Head of caudate nucleus (tissue), 42 donors: ENCODE results near the gene COPG2.
"Not testable (repeated sequence)": the region's sequence is repeated elsewhere in the genome, so short reads cannot be mapped to it uniquely, and the experiment has no call there.

Experiments
- DNase-seq, 42 donors: peaks; one replicate each; pipeline versions ENCODE4 v3.0.0 to v3.0.0-alpha.2; 2020 to 2021; ENCODE audit warnings: mixed read lengths in 7 of 42
- intact Hi-C: fragments of 100-400 bp; cut with DNase I; formaldehyde crosslinking; loops from one replicate; pipeline ENCODE4 v1.15.0; 2022

Gene COPG2

DNA sequence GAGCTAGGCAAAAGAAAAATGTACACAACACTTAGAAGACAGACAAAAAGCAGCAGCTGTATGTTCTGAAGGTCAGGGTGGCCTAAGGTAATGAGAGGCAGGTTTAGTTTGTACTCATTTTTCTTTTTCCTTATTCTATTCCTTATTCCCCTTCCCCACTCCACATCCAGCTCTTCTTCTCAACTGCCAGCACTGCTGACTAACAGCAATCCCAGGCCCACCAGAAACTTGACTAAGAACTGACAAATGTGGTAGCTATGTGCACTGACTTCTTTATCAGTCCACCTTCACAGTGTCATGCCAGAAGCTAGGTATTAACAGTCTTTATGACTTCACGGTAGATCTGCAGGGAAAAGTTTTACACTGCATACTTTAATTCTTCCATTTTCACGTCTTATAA, 6.1 kb downstream of the COPG2 start:
- DNase-seq: no peak
- intact Hi-C loops: no loop called here

DNA sequence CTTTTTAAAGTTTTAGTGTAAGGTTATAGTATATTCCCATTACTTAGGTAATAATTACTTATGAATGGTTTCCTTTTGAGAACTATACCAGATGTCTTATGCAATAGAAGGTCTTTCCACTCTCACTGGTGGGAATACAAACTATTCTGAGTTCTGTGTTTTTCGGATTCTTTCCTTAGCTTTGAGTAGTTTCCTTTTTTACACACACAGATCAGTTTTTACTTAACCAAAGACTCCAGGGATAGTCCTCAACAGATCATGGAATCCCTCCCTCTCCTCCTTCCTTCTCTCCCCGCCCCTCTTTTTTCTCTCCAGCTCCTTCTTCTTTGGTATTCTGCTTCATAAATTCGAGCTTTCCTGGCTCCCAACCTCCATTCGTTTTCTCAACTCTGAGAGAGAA, 13.3 kb downstream of the COPG2 start:
- no peak for DNase-seq
- intact Hi-C loops: no loop called here

DNA sequence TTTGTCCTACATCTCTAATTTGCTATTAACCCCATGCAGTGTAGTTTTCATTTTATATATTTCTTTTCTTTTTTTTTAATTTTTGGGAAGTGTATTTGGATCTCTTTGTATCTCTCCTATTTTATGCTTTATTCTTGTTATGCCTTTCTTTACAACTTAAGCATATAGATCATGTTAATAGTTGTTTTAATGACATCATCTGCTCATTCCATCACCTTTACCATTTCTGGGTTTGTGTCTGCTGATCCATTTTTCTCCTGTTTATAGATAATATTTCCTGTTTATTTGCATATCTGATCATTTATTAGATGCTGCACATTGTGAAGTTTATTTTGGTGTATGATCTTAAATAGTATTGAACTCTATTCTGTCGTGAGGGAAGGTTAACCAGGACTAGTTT, 13.7 kb downstream of the COPG2 start:
- intact Hi-C loops: no loop called here

DNA sequence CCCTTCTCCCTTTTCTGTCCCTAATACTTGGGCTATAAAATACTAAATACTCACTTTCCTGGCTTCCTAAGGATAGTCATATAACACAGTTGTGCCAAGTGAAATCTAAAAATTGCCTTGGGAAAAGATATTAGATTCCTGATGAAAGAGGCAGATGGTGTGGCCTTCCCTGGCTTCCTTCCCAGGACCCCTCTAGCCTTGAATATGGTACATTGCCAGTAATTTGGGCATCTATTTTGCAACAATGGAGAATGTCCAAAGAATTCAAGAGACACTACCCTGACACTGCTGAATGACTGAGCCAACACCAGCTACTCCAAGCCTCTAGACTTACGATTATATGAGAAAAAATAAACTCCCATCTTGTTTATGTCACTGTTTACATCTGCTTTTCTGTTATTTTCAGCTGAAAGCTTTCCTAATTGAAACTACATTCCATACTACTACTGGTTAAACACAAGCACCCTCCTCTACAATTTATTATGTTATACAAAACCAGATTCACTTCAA, 17.9 kb downstream of the COPG2 start:
- intact Hi-C loops: no loop called here
- no peak for DNase-seq

More for the DNA sequence above, 13.7 kb downstream of the COPG2 start:
- DNase-seq: no peak

DNA sequence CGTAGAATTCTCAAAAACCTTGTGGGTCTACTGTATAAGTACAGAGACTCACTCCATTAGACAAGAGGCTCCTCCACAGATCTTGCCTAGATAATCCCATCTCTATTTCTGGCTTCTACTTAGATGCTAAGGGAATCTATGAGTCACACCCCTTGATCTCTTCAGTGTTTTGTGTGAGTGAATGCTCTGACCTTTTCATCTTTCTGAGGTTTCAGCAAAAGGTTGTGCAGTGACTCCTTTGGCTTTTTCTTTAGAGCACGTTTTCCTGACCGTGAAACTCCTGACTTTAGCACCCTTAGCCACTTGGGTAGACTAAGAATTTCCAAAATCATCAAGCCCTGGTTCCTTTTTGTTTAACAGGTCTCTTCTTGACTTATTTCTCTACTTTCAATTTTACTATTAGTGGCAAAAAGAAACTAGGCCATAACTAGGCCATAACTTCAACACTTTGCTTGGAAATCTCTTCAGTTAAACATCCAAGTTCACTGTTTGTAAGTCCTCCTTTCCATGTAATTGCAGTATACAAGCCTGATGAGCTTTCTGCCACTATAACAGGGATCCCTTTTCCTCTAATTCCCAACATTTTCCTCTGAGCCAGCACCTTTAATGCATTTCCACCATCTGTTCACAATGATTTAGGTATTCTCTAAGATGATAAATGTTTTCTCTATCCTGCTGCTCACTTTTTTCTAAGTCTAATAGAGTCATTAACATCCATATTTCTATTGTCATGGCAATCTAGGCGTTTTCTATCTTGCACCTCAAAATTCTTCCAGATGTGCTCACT, 19.4 kb downstream of the COPG2 start:
- intact Hi-C loops: no loop called here
- DNase-seq: peak in 2 of 42 donors; percentile 2 to 5

DNA sequence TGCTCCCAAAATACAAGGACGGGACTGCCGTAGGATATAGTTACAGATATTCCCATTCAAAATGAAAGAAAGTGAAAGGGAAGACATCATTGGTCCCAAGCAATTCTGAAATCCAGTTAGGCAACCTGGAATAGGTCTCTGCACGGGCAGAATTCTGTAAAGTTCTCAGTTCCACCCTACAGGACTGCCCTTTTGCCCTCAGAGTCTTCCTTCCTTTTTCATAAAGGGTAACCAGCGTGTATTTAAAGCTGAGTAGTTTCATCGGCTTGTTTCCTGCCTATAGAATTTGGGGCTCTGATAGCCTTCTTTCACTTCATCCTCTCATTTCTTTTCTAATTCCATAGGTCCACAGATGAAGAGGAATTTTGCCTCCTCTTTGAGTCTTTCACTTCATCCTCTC, 20.0 kb downstream of the COPG2 start:
- DNase-seq: no peak
- intact Hi-C loops: no loop called here

DNA sequence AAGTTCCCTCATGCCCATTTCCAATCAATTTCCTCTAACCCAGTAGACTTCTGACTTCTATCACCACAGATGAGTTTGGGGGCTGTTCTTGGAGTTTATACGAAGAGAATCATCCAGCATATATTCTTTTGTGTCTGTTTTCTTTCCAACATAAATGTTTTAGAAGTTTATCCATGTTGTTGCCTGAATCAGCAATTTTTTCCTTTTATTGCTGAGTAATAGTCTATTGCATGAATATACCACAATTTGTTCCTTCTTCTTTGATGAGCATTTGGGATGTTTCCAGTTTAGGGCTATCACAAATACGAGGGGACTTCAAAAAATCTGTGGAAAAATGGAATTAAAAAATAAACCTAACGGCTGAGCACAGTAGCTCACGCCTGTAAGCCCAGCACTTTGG, 26.2 kb downstream of the COPG2 start:
- intact Hi-C loops: no loop called here
- DNase-seq: no peak

DNA sequence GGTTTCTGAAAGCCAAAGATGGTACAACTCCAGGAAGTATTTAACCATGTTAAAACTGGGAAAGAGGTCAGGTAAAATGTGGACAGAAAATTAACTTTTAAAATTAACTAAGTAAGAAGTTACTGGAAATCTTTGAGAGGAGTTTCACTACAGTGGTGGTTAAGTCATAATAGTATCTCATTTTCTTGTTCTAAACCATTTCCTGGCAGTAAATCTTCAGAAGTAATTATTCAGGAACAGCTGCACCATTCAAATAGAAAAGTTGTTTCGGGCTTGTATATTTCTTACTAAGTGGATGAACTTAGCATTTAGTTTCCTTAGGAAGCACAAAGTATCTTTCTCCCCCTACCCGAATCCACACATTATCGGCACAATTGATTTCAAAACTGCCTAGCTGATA, 27.1 kb downstream of the COPG2 start:
- DNase-seq: no peak
- intact Hi-C loops: no loop called here

DNA sequence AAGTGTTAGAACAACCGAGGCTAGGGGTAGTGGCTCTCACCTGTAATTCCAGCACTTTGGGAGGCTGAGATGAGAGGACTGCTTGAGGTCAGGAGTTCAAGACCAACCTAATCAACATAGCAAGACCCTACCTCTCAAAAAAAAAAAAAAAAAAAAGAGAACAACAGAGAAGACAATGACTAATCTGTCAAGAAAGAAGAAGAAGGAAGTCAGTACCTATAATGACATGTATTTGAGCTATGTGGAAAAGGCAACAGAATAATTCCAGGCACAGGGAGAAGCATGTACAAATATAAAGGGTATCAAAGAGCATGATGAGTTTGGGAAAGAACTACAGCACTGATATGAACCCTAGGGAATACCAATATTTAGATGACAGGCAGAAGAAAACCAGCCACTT, 27.5 kb downstream of the COPG2 start:
- intact Hi-C loops: no loop called here
- no peak for DNase-seq

DNA sequence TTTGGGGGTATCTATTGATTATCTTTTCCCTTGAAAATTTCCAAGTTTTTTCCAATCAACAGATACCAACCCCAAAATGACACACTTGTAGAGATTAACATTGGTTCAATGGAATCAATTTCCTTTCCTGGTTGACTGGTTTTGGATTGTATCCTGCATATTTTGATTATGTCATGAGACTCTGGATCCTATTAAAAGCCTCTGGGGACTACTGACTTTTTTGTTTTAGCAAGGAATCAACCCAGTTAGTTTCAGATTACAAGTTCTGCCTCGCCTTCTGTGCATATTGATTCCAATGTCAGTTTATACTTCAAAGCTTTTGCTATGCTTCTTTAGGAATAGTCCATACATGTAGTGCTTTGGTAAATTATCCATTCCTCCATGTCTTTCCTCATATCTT, 29.2 kb downstream of the COPG2 start:
- DNase-seq: no peak
- intact Hi-C loops: no loop called here

DNA sequence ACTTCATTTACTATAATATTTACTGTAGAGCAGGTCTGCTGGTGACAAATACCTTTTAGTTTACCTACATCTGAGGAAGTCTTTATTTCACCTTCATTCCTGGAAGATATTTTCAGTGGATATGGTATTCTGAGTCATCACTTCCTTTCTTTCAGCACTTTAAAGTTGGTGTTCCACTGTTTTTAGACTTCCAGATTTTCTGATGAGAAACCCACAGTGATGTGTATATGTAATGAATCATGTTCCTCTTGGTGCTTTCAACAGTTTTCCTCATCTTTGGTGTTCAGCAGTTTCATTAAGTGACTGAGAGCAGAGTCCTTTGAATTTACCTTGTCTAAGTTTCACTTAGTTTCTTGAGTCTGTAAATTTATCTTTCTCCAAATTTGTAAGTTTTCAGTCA, 36.4 kb downstream of the COPG2 start:
- DNase-seq: no peak
- intact Hi-C loops: no loop called here

DNA sequence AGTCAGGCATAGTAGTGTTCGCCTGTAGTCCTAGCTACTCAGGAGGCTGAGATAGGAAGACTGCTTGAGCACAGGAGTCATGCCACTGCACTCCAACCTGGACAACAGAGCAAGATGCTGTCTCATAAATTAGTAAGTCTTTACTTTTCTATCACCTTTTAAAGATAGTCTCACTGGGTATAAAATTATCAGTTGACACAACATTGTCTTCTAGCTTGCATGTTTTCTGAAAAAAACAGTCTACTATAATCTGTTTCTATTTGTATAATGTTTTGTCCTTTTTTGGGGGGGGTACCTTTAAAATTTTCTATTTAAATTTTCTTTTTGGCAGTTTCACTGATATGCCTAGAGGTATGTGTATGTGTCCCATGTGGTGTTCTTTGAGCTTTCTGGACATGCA, 39.6 kb downstream of the COPG2 start:
- DNase-seq: no peak
- intact Hi-C loops: no loop called here

DNA sequence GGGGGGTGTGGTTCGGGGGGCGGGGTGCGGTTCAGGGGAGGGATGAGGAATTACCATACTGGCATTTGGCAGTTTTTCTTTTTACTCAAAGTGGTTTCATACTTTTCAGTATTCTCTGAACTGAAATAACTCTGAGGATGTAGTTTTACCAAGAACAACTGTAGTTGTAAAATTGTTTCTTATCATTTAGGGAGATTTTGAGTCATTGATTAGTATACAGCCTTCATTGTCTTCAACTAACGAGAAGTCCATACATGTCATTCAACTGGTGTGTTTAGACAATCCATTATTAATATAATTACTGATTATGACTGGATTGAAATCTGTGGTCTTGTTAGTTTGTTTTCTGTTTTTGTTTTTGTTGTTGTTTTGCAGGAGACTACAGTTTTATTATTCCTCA, 40.8 kb downstream of the COPG2 start:
- intact Hi-C loops: no loop called here

DNA sequence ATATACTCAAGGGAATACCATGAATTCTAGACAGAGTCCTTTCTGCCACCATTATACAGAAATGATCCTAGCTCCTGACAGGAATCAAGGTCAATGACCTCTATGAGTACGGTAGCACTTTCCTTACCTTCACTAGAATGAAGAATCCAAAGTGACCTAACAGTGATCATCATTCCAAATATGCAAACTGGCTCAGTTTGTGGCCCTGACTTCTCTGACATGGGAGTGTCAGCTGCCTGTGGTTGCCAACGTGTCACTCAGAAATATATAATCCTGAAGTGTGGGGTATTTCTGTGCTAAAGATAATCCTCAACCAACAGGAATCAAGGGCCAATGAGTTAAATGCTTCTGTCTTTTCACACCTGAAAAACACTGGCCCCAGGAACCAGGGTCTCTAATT, 45.7 kb downstream of the COPG2 start:
- intact Hi-C loops: no loop called here
- no peak for DNase-seq

More for the DNA sequence above, 40.8 kb downstream of the COPG2 start:
- DNase-seq: no peak

DNA sequence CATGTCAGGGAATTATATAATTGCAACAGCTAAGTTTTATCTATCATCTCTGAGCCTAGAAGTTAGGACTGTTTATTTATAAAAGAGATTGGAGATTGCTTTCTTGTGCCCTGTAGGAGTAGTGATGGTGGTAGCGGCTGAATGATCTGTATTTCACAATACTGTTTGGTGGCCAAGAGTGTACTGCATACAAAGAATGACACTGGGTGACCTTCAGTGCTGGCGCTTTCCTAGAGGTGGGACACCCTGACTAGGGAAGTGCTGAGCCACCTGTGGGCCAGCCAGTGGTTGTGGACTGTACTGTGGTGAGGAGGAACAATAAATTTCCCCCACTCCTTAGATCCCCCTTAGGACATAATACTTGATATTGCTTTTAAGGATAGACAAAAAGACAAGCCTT, 53.0 kb downstream of the COPG2 start:
- intact Hi-C loops: no loop called here
- no peak for DNase-seq

DNA sequence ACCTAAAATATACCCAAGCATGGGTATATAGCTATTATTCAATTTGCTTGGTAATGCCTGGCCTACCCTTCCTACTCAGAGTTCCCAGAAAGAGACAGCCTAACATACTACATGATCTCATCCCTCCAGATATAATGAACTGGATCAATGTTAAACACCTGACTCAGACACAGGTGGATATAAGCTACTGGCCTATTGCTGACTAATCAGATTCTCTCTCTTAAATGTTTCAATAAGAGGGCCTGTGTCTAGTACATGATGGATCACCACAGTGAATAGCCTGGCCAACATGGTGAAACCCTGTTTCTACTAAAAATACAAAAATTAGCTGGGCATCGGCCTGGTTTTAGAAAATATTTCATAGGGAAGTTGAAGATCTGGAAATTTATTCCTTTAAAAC, 54.1 kb downstream of the COPG2 start:
- no peak for DNase-seq
- intact Hi-C loops: no loop called here

DNA sequence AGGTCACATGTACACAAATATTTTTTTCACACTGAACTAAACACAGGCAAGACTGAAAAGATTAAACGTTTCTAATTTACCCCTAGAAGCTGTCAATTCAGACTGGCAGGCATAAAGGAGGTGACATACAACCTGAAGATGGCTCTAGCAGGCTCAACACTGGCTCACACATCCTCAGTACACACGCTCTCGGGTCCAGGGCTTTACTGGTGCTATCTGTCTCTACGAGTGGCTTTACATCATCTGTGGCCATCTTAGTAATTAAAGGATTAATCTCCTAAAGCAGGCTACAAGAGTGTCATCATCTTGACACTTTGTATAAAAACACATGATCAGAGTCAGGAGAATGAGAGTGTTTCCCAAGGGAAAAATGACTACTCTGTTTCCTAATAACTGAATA, 57.3 kb downstream of the COPG2 start:
- no peak for DNase-seq
- intact Hi-C loops: no loop called here

DNA sequence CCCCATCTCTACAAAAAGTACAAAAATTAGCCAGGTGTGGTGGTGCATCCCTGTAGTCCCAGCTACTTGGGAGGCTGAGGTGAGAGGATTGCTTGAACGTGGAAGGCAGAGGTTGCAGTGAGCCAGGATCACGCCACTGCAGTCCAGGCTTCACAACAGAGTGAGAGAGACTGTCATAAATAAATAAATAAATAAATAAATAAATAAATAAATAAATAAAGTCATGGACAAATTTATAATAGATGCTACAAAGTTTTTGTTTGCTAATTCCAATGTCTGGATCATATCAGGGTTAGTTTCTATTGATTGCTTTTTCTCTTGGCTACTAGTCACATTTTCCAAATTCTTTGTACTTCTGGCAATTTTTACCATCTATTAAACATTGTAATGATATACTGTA, 61.5 kb downstream of the COPG2 start:
- intact Hi-C loops, DNase-seq: not testable (repeated sequence)

DNA sequence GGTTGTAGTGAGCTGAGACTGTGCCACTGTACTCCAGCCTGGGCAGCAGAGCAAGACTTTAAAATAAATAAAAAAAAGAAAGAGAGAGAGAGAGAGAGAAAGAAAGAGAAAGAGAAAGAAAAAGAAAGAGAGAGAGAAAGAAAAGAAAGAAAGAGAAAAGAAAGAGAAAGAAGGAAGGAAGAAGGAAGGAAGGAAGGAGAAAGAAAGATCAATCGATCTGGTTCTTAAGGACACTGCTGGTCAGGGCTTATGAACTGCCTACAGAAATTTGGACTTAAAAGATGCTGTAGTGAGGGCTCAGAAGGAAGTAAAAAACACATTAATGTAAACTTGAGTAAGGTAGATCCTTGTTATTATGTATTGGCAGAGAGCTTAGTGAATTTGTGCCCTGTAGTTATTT, 62.4 kb downstream of the COPG2 start:
- DNase-seq: no peak
- intact Hi-C loops: no loop called here

DNA sequence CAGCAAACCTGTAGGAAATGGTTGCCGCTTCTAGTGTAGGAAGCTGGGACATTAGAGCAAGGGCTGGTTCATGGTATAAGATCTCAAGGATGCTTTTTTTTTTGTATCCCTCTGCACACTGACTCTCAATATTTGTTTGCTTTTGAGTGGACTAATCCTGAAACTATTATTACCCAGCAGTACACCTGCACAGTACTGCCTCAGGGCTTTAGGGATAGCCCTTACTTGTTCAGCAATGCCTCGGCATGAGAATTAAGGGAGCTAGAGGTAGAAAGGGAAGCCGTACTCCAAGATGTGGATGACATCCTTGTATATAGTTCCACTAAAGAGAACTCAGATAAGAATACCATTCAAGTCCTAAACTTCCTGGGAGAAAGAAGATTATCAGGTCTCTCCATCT, 70.5 kb downstream of the COPG2 start:
- intact Hi-C loops: no loop called here
- no peak for DNase-seq

DNA sequence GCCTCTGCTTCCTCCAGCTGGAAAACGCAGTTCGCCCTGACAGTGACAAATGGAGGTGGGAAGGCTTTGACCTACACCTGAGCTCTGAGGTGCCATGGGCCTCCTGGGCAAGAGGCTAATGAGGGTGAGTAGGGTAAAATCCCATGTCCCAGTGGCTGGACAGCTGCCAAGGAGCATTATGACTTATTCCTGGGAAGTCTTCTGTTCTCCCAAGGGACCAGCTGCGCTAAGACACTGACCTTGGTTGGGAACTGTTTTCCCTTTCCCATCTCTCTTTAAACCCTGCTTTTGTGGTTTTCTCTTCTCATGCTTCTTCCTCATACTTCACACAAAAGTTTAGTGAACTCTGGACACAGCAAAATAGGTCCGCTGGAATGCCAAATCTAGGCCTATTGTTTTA, 72.6 kb downstream of the COPG2 start:
- DNase-seq: no peak
- intact Hi-C loops: no loop called here
